Testis (tissue), 2 donors: Measurements from ENCODE around the gene ZNF428.

ENCODE experiments used
- POLR2A ChIP-seq: fragments of 450-650 bp; IDR thresholded peaks from one replicate; pipeline ENCODE4 v1.6.1; 2017; ENCODE audit warnings: antibody characterized with exemption, mild to moderate bottlenecking, moderate library complexity
- TF ChIP-seq, protein P1 (sequence below), 3 experiments: fragments of 450-650 bp in 2 of 3; fragments of 200-600 bp in 1 of 3; sonication (generic) in 1 of 3; IDR thresholded peaks; one replicate each; pipeline ENCODE4 v1.5.1; 2016 to 2019; ENCODE audit warnings: antibody characterized with exemption in 3 of 3, mild to moderate bottlenecking in 2 of 3, moderate library complexity in 1 of 3

GRCh38 chr19:43618921-43619261 is 538 bp downstream of the ZNF428 start:
- no peak for TF ChIP-seq POLR2A
- TF ChIP-seq, protein P1, sequence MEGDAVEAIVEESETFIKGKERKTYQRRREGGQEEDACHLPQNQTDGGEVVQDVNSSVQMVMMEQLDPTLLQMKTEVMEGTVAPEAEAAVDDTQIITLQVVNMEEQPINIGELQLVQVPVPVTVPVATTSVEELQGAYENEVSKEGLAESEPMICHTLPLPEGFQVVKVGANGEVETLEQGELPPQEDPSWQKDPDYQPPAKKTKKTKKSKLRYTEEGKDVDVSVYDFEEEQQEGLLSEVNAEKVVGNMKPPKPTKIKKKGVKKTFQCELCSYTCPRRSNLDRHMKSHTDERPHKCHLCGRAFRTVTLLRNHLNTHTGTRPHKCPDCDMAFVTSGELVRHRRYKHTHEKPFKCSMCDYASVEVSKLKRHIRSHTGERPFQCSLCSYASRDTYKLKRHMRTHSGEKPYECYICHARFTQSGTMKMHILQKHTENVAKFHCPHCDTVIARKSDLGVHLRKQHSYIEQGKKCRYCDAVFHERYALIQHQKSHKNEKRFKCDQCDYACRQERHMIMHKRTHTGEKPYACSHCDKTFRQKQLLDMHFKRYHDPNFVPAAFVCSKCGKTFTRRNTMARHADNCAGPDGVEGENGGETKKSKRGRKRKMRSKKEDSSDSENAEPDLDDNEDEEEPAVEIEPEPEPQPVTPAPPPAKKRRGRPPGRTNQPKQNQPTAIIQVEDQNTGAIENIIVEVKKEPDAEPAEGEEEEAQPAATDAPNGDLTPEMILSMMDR (IDR thresholded peaks at IDR 0.05): no peak
